GM19099 (cell line): ENCODE results near the gene KCNN2.

Source experiments
- POLR2A ChIP-seq: IDR thresholded peaks from 3 replicates; pipeline ENCODE4 v1.6.1; 2011; ENCODE audit warnings: low read depth; ENCODE audit not compliant: insufficient read length; ENCODE audit errors: extremely low read depth

KCNN2 gene

DNA sequence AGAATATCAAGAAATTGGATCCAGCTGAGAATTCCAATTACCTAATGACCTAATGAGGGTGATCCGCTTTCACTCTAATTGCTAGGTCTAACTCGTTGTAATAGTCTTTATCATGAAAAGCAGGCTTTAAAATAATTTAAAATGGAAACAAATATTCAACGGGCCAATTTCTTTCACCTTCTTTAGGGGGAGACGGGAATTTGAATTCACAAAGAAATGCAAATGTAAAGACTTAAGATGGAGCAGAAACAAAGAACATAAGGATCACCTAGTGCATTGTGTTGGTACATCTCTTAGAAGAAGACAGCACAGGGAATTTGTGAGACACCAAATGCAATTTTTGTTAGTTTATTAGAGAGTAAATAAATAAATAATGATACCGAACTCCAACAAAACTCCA is 1.5 kb upstream of the KCNN2 start:
- no peak for TF ChIP-seq POLR2A

GRCh38 chr5:114360816-114361723 is 800 bp upstream of the KCNN2 start:
- no peak for TF ChIP-seq POLR2A

DNA sequence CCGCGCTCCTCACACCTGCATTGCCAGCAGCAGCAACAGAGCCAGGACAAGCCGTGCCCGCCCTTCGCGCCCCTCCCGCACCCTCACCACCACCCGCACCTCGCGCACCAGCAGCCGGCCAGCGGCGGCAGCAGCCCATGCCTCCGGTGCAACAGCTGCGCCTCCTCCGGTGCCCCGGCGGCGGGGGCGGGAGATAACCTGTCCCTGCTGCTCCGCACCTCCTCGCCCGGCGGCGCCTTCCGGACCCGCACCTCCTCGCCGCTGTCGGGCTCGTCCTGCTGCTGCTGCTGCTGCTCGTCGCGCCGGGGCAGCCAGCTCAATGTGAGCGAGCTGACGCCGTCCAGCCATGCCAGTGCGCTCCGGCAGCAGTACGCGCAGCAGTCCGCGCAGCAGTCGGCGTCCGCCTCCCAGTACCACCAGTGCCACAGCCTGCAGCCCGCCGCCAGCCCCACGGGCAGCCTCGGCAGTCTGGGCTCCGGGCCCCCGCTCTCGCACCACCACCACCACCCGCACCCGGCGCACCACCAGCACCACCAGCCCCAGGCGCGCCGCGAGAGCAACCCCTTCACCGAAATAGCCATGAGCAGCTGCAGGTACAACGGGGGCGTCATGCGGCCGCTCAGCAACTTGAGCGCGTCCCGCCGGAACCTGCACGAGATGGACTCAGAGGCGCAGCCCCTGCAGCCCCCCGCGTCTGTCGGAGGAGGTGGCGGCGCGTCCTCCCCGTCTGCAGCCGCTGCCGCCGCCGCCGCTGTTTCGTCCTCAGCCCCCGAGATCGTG is 517 bp downstream of the KCNN2 start:
- no peak for TF ChIP-seq POLR2A

GRCh38 chr5:114362977-114363761 is 1.3 kb downstream of the KCNN2 start:
- TF ChIP-seq POLR2A, result no peak

- no peak for TF ChIP-seq POLR2A
Measured at GRCh38 chr5:114363837-114364236, 2.0 kb downstream of the KCNN2 start.

GRCh38 chr5:114367029-114367428 is 5.2 kb downstream of the KCNN2 start:
- no peak for TF ChIP-seq POLR2A

DNA sequence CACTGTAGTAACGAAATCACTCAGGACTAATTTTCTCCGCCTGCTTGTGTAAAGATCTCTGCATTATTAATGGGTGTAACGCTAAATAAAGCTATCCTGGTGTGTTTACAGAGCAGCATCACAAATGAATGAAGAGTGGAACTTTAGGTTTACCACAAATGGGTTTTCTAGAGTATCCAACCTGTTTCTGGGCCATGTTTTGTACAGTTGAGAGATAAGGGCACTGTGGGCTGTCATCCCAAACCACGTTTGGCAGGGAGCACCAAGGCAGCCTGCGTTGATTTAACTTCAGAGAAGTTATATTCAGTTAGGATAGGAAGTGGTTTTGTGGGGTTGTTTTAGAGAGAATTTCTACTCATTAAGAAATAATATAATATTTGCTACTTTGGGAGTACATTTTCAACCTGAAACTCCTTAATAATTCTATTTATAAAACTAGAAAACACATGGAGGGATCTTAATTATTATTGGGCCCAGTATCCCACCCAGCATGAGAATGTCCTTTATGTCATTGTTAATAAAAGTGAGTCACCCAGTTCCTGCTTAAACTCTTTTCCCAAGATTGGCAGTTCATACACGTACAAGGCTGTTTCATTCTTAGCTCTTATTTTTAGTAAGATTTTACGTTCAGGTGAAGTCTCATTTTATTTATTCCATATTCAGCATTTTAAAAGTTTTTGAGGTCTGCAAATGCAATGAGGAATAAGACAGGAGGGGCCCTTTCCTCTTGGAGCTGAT is 8.0 kb downstream of the KCNN2 start:
- TF ChIP-seq POLR2A, result no peak

GRCh38 chr5:114377050-114377844 is 15.4 kb downstream of the KCNN2 start:
- no peak for TF ChIP-seq POLR2A

GRCh38 chr5:114377946-114378345 is 16.1 kb downstream of the KCNN2 start:
- no peak for TF ChIP-seq POLR2A

DNA sequence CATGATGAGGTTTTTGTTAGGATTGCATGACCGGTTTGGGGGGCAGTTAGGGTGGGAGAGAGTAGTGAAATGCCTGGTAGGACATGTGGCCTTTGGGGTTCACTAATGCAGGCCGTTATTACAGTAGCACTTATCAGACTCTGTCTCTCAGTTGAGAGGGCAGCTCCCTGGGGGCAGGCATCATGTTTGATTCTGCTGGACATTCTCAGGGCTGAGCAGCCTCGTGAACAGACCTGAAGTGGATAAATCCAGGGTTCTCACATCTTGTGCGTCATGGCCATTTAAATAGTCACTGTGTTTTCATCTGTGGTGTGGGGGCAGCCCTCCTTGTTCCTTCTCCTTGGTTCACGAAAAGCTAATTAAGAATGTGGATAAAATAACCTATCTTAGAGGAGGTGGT is 18.9 kb downstream of the KCNN2 start:
- no peak for TF ChIP-seq POLR2A

GRCh38 chr5:114387433-114387832 is 25.6 kb downstream of the KCNN2 start:
- no peak for TF ChIP-seq POLR2A

DNA sequence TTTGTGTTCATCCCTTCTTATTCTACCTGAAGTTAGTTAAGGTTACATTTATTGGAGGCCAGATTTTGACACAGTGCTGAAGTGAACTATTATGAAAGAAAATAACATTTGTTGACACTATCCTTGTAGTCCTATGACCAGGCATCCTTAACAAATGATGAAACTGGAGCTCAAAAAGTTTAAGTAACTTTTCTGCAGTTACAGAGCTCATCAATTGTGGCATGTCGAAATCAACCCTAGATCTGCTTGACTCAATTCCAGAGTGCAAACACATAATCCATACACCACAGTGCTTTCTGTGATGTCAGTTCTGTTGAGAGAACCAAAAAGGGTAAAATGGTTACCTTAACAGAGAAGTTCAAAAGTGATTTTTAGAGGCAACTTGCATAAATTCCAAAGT is 28.6 kb downstream of the KCNN2 start:
- no peak for TF ChIP-seq POLR2A

GRCh38 chr5:114391321-114391720 is 29.5 kb downstream of the KCNN2 start:
- TF ChIP-seq POLR2A, result no peak

DNA sequence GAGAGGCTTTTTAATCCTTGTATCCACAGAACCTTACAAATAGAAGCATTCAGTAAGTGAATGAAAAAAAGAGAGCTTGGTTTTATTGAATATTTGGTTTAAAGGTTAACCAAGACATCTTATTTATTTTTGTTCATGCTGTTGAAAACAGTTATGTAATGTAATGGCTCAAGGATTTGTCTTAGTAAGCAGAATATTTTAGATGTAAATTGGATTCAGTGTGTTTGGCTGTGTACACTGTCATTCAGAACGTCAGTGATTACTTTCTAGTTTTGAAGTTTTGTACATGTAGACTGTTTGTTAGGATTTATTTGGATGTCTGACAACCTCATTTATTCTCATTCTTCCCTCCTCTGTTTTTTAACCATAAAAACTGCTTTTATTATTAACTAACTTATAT is 31.3 kb downstream of the KCNN2 start:
- TF ChIP-seq POLR2A, result no peak

DNA sequence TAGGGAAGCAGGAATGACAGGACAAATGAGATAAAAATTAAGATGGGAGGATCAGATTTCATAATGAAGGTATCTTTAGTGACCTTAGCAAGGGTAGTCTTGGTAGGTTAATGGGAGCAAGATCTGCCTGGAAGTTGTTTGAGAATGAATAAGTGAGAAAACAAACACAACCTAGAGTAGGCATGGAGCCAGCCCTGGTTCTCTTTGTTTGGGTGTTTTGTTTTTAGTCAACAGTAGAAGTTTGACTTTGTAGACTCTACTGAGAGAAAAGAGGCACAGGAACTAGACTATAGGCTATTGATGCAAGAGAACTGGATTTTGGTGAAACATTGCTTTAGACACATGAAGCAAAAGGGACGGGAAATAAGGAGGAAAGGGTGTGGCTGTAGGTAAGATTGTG is 40.3 kb downstream of the KCNN2 start:
- no peak for TF ChIP-seq POLR2A

GRCh38 chr5:114407783-114408182 is 45.9 kb downstream of the KCNN2 start:
- no peak for TF ChIP-seq POLR2A
